GM18517 (cell line): ENCODE measurements around the gene COPZ1.
A peak's percentile ranks its signal among the peaks of the same experiment; 100 is the strongest.
"Not testable (repeated sequence)": the region's sequence is repeated elsewhere in the genome, so short reads cannot be mapped to it uniquely, and the experiment has no call there.

Experiments used
- ATAC-seq: cut with Tn5 transposase; IDR thresholded peaks from one replicate; pipeline ENCODE4 v1.9.1; 2021; ENCODE audit warnings: mild to moderate bottlenecking, moderate library complexity; ENCODE audit not compliant: unreplicated experiment

Gene COPZ1, protein sequence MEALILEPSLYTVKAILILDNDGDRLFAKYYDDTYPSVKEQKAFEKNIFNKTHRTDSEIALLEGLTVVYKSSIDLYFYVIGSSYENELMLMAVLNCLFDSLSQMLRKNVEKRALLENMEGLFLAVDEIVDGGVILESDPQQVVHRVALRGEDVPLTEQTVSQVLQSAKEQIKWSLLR

DNA sequence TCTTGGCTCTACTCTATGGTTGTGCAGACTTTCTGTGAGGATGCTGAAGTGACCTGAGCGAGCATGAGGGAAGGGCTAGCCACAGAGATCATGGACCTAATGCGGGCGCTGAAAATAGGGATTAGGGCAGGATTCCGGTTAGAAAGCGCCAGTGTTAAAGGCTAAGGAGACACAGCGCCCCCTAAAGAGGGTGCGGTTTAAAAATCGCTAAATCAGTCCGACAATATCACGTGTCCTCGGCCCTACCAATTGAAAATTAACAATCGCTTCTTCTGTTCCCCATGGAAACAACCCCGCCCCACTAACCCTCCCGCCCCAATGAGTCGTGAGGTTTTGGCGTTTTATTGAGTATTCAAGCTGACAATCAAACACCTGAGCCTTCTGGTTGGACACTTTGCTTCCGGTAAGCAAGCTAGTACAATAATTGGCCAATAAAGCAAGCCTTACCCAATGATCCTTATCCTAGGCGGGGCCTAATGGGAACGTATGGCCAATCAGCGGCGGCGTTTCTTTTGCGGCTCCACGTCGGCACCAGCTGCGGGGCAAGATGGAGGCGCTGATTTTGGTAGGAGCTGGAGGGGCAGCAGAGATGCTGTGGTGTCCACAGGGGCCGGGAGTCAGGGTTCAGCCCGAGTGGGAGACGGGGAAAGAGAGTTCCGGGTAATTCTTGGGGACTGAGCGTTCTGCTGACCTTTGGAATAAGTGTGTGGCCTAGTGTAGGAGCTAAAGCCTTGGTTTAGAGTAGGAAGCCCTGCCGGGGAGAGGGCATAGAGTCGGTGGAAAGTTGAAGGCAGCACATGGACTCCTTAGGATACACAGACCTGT lies at the start of gene COPZ1:
Gene COPZ1, plus strand, starts transcription at position 515 of the 825 bp plus-strand sequence. Its CDS starts 33 bp downstream, at position 548.
- ATAC-seq = peak; percentile 98

DNA sequence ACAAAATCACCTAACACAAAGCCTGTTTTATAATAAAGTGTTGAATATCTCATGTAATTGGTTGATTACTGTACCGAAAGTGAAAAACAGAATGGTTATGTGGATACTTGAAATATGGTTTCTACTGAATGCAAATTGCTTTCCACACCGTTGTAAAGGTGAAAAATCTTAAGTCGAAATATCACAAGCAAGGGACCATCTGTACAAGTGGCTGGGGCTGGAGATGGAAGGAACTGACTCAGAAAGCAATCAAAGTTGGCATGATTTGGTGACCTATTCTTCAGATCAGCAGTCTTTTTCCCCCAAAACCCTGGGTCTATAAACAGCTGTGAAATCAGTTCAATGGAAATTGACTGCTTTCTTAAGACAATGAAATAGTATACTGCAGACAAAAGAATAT lies 48.6 kb upstream of the COPZ1 start:
- ATAC-seq = no peak

DNA sequence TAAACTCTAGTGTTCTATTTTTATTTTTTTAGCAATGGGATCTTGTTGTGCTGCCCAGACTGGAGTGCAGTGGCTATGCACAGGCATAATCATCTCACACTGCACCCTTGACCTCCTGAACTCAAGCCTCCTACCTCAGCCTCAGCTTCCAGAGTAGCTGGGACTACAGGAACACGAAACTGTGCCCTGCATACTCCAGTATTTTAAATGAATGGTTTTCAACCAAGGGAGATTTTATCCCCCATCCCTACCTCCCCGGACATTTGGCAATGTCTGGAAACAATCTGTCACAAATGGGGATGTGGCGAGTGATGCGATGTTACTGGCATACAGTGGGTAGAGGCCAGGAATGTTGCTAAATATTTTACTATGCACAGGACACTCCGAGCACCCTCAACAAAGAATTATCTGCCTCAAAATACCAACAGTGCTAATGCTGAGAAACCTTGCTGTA lies 47.1 kb upstream of the COPZ1 start:
- ATAC-seq = no peak

DNA sequence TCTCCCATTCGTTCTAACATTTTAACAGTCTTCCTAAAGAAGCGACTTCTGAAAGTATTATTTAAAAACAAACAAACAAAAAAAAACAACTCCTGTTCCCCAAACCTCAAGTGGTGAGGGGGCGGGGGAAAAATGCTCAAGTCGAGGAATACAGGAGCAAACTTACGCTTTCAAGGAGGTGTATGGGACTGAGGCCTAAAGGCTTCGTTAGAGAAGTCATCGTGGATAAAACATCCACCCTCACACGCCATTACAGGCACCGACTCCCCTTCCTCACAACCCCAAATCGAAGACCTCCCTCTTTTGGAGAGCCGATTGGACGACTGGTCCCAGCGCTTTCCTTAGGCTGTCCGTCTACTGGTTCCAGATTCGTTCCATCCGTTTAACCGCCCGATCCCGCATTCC lies 45.7 kb upstream of the COPZ1 start:
- no peak for ATAC-seq

DNA sequence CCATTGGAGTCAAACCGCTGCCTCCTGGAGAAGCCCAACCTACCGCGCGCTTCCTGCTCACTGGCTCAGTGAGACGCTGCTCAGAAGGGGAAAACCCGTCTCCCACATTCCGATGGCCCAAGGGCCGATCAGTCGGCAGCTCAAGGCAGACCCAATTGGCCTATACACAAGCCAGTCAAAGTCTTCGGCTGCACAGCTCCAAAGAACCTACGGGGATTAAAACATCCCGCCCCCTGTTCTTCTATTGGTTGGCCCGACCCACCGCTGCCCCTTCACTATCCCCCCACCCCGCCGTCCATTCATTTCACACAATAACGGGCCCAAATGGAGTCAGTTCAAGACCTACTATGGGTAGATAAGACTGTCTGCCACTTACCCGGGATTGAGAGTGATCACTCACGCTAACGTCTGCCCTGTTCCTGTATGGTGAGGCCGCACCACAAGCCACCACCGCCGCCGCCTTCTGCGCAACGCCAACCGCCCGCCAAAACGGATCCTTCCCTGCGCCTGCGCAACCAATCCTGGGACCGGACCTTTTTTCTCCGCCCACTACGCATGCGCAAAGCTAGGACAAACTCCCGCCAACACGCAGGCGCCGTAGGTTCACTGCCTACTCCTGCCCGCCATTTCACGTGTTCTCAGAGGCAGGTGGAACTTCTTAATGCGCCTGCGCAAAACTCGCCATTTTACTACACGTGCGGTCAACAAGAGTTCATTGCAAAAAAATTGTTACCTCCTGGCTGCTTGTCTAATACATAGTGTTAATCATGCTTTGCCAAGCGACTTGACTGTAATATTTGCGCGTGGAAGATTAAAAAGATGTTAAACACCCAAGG lies 45.1 kb upstream of the COPZ1 start, which contains the start of gene CBX5:
Gene CBX5, minus strand, starts transcription at position 491 of the 836 bp plus-strand sequence. CDS start 22,472 bp downstream, outside the sequence.
- ATAC-seq = peak; percentile 83

DNA sequence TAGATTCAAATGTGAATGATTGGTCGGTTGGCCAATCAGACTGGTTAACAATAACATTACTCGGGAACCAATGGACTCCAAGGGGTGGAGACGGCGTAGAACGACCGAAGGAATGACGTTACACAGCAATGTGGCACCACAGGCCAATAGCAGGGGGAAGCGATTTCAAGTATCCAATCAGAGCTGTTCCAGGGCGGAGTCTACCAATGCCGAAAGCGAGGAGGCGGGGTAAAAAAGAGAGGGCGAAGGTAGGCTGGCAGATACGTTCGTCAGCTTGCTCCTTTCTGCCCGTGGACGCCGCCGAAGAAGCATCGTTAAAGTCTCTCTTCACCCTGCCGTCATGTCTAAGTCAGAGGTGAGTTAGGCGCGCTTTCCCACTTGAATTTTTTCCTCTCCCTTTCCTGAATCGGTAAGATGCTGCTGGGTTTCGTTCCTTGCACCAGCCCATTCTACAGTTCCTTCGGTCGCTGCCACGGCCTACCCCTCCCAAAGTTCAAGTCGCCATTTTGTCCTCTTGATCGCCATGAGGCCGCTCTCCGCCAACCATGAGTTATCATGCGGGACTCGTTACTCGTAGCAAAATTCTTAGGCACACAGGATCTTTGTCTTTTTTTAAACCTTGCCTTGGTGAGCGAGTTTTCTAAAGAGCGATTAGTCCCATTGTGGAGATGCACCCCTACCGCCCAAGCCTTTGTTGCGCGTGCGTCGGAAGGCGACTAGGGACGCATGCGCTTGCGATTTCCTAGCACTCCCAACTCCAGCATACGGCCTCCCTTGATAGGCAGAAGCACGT lies 44.3 kb upstream of the COPZ1 start, which contains the start of gene HNRNPA1:
Gene HNRNPA1, plus strand, starts transcription at position 259 of the 793 bp plus-strand sequence. Its CDS starts 82 bp downstream, at position 341.
- peak; percentile 80 for ATAC-seq

DNA sequence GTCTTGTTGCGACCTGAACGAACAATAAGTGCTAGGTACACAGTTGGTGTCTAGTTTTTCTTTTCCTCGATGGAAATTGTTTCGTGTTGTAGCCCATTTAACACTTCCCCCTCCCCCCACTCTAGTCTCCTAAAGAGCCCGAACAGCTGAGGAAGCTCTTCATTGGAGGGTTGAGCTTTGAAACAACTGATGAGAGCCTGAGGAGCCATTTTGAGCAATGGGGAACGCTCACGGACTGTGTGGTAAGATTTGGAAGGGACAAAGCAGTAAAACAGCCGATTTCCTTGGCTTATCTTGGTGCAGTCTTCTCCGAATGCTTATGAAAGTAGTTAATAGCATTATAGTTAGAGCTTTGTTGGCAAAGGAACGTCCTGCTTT lies 43.7 kb upstream of the COPZ1 start:
- not testable (repeated sequence) for ATAC-seq

DNA sequence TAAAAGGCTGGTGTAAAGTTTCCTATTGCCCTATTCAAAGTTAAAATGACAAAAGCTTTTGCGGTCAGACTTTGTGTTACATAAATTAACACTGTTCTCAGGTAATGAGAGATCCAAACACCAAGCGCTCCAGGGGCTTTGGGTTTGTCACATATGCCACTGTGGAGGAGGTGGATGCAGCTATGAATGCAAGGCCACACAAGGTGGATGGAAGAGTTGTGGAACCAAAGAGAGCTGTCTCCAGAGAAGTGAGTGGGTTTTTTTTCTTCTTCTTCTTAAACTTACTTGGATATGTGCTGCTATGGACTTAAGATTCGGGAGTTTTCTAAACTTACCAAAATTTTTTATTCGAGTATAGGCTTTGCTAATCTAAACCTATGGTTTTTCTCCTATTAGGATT lies 43.2 kb upstream of the COPZ1 start:
- not testable (repeated sequence) for ATAC-seq

DNA sequence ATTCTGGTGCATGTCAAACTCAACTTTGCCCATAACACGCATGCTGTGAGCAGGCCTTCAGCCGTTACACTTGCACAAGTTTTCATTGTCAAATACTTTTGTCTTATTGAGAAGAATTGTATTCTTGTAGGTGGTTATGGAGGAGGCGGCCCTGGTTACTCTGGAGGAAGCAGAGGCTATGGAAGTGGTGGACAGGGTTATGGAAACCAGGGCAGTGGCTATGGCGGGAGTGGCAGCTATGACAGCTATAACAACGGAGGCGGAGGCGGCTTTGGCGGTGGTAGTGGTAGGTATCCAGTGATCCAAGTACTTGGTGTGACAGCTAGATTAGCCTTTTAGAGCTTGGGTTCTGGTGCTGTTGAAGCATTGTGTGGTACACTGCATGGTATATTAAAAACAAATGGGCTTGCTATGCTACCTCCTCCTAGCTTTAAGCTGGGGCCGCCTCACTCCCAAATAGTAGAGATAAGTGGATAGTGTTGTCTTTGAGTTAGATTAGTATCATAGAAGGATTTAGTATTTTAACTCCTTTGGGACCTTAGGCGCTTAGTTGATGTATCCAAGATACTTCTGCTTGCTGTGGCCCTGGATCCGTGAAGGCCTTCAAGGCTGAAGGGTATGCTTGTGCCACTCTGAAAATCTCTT lies 41.9 kb upstream of the COPZ1 start:
- no peak for ATAC-seq

DNA sequence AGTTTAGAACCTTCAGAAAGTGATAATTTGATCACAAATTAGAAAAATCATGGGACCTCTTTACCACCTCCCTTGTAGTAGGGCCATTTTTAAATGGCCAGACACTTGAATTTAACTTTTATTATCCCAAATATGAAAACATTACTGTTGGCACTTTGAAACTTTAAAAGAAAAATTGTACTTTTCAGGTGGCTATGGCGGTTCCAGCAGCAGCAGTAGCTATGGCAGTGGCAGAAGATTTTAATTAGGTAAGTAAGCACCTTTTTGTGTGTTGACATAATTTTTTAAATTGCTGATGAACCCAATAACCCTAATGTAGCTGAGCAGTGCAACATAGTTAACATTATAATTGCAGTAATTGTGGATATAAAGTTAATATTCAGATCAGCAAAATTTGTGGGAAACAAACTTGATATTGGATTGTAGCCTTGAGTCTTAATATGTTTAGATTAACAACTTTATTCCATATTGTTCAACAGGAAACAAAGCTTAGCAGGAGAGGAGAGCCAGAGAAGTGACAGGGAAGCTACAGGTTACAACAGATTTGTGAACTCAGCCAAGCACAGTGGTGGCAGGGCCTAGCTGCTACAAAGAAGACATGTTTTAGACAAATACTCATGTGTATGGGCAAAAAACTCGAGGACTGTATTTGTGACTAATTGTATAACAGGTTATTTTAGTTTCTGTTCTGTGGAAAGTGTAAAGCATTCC lies 40.7 kb upstream of the COPZ1 start:
- ATAC-seq = not testable (repeated sequence)

DNA sequence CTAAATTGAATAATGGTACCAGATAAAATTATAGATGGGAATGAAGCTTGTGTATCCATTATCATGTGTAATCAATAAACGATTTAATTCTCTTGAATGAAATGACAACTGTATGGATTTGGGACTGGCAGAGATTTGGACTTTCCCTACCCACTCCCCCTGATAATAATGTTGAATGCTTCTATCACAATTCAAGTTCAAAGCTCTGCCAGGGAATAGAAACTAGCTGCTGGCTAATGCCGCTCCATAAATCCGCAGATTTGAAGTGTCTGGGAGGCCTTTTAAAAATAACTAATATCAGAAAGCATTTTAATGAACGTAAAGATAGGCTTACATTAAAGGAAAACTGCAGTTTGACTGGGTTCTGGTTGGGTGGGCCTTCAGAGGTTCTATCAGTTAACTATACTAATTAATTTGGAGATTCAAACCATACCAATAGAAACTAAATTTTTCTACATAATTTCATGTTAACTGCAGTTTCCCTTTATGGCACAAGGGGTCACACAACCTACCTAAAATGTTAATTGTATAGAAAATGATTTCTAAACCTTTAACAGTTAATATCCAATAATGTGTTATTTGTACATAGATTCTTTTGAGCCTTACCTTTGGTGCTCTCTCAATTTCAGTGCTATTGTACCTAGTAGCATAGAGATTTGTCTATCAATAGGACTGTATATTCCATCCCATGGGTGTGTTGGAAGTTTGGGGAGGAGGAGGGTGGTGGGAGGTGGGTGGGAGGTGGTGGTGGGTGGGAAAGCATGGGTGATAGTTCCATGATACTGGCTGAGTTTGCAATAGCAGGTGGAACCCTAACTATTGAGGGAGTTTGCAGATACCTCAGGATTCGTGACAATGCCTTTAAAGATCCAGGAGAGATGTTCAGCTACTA lies 39.5 kb upstream of the COPZ1 start:
- ATAC-seq = no peak

DNA sequence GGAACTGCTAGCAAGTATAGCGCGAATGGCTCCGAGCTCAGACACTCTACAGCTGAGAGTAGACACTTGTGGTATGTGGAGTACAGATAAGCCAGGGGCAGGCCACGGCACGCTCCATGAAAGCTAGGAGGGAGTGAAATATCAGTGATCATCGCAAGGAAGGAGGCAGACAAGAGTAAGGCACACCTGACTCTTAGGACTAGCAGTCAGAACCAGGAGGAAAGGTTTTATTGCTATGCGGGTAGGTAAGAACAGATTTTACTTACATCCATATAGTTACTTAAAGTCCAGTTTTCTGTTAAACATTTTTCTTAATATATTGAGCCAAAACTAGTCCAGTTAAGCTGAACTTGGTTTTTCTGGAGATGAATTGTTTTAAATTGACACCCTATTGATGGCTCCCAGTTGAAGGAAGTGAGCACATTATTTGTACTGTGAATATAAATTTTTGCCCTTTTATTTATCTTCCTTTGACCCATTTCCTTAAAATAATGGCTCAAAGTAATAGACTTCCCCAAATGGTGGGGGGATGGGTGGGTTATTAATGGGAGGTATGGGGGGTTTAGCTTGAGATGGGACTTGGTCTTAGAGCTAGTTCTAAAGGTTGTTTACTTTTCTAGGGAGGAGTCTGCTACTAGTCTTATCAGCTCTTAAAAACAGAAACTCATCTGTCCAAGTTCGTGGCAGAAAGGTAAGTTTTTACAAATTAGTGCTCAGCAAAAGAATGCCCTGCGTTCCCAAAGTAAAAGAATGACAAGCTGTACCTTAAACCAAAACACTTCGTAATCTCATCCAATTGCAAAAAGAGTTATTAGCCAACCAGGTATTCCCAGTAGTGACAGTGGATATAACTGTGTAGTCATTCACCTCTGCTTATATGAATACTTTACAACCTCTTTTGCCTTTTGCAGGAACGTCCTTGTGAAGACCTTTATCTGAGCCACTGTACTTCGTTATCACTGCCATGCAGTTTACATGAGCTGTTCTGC lies 38.6 kb upstream of the COPZ1 start:
- no peak for ATAC-seq

DNA sequence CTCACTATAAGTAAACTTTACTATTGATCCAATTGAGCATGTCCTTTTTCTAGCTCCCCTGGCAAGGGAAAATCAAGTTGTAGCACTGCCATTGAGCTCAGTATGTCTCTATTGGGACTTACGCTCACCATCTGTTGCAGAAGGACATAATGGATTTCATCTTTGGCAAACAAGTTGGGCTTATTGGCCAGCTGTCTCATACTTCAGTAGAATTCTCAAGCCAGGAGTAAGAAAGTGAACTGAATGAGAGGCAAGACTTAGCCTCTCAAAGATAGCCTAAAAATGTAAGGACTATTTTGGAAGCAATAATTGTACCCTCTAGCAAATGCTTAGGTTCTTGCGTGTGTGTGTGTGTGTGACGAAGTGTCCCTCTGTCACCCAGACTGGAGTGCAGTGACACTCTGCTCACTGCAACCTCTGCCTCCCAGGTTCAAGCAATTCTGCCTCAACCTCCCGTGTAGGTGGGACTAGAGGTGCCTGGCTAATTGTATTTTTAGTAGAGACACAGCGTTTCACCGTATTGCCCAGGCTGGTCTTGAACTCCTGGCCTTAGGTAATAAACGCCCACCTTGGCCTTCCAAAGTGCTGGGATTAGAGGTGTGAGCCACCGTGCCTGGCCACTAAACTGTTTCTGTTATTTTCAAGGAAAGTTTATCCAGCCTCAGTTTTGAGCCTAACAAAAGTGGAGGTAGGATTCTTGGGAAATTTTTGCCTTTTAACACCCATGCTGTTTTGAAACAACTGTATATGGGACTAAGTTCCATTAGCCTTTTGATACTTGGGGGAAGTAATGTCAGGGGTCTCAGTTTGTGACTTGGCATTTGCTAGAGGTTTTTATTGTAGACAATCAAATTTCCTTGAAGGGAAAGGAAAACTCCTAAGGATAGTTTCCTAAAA lies 37.4 kb upstream of the COPZ1 start:
- no peak for ATAC-seq

DNA sequence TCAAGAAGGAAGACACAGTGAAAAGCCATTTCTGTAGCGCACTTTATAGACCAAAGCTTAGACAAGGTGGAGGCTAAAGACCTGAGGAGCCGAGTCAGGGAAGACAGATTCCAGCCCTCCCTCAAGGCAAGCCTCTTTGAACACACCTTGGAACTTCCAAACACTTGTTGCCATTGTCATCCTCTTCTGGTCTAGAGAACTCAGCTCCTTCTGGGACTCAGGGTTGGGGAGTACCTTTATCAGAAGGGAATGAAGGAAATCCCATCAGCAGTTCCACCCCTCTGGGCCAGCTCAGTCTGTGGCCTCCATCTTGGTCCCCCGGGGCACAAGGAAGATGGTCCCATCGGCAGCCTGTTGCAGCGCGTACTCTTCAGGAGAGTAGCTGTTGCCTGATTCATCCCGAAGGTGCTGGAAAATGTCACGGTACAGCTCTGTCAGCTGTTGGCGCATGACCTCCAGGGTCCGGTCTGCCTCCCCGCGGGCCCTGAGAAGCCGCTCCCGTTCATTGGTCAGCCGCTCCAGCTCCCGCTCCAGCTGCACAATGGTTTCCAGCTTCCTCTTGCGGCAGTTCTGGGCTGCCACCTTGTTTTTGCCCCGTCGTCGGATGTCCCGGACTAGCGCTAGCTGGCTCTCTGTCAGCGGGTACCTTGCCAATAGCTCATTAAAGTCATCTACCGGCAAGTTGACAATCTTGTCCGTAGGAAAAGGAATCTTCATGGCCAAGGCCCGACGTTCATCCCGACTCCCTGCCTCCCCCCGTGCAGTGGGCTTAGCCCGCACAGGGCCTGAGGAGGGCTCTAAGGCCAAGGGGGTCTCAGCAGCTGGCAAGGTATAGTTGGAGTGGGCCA lies 32.6 kb upstream of the COPZ1 start:
- ATAC-seq = no peak

DNA sequence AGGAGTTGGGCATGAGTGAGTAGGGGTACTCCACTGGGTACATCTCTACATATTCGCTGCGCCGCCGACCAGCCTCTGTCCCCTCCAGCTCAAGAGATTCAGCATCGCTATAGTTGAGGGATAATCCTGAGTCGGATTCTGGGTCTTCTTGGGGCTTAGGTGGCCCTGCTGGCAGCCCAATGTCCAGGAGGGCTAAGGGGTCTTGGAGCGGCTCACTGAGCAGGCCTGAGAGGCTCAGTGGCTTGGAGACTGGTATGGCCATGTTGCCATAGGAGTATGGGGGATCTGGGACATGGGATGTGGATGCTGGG lies 32.0 kb upstream of the COPZ1 start:
- no peak for ATAC-seq
